HG03095 (cell line): ENCODE results near the gene LAMP1.
"Not testable (repeated sequence)": the region's sequence is repeated elsewhere in the genome, so short reads cannot be mapped to it uniquely, and the experiment has no call there.

Experiments used
- ATAC-seq: cut with Tn5 transposase; IDR thresholded peaks from one replicate; pipeline ENCODE4 v1.9.1; 2021; ENCODE audit warnings: moderate library complexity; ENCODE audit not compliant: unreplicated experiment

LAMP1 gene

DNA sequence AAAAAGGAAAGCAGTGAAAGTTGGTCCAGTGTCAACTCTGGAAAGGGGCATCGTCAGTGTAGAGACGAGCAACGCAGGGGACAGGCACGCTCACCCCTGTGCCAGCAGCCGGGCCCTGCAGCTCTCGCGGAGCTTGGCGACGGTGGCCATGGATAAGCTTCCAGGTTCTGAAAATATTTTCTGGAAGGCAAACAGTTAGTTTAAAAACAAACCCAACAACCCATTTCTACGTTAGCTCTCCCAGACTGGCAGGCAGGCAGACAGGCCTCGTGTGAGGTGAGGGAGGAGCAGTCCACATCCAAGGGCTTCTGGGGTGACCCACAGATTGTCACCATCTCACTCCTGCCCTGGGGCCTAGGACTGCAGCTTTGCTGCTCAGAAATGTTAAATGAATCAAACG, 27.4 kb downstream of the LAMP1 start:
- ATAC-seq, result no peak

DNA sequence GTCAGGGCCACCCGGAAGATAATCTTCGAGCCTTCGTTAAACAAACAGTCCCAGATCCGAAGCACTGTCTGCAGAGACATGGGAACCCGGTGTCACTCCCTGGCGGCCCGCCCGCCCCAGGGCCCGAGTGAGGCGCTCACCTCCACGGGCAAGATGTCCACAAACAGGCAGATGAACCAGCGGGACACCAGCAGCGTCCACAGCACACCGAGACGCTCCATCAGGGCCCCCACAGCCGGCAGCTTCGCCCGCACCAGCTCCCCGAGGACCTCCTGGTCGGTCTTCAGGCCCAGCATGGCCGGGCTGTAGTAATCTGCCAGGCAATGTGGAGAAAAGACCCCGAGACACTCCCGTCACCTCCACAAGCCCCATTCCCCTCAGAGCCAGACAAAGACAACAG, 28.7 kb downstream of the LAMP1 start:
- no peak for ATAC-seq

DNA sequence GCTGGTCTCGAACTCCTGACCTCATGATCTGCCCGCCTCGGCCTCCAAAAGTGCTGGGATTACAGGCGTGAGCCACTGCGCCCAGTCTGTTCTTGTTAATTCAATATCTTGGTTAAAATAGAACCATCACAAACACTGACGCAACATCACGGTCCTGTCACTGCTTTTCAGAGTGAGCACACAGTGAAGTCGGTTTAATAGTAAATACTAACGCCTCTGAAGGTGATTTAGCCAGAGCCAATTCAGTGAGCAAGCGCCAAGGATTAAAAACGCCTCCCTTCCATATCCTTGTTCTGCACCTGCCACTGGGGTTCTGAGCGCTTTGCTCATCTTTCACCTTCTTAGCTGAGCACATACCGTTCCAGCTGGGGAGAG, 30.3 kb downstream of the LAMP1 start:
- ATAC-seq, result no peak

DNA sequence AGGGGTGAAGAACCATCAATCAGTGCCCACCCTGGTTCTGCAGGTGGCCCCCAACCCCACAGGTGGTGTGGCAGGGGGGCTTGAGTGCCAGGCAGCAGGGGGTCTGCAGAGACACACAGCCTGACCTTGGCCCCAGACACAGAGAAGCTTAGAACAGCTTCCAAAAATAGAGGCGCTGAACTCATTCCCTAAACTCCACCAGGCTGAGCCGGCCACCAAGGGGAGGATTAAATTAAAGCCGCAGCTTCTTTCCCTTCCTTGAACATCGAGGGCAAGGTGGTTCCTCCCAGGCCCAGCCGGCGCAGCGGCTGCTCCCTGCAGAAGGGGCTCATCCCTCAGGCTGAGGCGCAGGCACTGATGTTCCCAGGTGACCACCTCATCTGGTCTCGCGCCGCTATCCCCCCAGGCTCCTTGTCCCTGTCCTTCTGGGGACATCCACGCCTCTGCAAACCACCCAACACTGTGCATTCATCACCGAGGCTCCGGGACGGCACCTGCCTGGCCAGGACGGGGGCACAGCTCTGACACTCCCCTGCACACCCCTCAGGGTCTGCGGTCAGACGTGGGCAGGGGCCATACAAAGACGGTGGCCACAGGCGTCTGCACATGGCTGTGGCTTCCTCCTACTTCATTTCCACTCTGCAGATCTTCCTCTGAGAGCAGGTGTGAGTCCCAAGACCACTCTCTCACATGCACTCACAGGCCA, 30.9 kb downstream of the LAMP1 start:
- no peak for ATAC-seq

GRCh38 chr13:113328851-113329250, 31.8 kb downstream of the LAMP1 start:
- no peak for ATAC-seq

DNA sequence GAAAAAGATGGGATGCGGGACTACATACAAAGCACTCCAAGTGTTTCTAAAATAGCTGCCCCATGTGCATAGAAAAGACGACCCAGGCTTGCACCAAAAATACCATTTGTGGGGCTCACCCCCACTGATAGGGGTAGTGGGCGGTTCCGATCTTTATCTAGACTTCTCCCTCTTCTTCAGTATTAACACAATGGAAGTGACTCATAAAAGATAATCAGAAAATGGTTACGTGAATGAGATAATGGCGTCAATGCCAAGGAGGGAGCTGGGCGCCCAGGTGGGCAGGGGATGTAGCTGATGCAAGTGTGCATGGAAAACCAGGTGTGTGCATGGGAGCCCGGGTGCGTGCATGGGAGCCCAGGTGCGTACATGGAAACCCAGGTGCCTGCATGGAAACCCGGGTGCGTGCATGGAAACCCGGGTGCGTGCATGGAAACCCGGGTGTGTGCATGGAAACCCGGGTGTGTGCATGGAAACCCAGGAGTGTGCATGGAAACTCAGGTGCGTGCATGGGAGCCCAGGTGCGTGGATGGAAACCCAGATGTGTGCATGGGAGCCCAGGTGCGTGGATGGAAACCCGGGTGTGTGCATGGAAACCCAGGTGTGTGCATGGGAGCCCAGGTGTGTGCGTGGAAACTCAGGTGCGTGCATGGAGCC, 32.7 kb downstream of the LAMP1 start:
- no peak for ATAC-seq

- ATAC-seq, result no peak
Measured at GRCh38 chr13:113332615-113333014, 35.6 kb downstream of the LAMP1 start.

GRCh38 chr13:113333076-113333475, 36.0 kb downstream of the LAMP1 start:
- ATAC-seq, result no peak

- ATAC-seq, result no peak
Measured at GRCh38 chr13:113337556-113337955, 40.5 kb downstream of the LAMP1 start.

- no peak for ATAC-seq
Measured at GRCh38 chr13:113337976-113338375, 40.9 kb downstream of the LAMP1 start.

- no peak for ATAC-seq
Measured at GRCh38 chr13:113338451-113338850, 41.4 kb downstream of the LAMP1 start.

DNA sequence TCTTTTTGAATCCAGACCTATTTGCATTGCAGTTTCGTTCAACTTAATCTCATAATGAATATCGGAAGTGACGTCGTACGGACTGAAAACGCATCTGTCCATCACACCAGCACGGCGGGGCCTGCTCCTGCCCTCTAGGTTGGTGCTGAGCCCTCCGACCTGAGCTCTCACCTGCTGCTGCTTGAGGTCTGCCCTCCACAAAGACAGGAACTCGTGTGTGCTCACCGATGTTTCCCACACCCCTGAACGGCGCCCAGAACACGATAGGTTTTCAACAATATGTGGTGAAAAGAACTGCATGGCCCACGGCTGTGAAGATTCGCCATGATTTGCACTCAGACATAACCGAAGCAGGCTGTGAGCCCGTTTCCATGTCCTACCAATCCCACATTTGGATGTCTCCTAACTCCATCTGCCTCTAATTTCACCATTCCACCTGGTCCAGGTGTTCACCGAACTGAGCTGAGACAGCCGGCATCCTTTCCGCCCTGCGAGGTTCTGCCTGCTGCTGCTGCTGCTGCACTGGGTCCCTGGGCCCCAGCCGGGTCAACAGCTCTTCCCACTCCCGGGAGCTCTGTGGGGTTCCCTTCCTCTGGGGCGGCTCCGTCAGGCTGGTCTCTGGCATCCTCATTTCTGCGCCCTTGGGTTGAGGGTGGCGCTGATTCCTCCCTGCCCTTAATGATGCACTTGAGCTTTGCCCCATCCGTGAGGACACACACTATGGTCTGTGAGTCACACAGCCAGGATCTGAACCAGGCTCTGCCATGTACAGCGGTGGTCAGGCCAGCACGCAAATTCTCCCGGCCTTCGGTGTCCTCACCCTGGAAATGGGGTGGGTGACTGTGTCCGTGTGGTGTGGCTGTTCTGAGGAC, 46.0 kb downstream of the LAMP1 start:
- ATAC-seq, result no peak

- no peak for ATAC-seq
Measured at GRCh38 chr13:113343692-113343968, 46.6 kb downstream of the LAMP1 start.

DNA sequence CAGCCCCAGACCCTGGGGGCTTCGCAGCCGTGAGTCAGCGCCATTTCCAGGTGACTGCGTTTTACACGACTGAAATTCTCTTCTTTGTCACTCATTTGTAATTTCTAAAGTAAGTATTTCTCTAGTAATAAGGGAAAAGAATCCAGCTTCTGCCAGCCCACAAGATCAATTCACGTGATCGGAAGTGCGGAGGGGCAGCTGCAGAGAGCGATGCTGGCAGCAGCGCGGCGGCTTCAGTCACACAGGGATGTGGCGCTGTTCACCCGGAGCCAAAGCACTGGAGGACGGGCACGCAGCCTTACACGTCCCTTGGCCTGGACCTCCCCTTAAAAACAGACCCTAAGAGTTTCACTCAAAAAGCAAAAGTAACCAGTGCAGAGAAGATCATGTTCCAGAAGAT, 48.4 kb downstream of the LAMP1 start:
- ATAC-seq, result no peak

GRCh38 chr13:113347736-113348225, 50.7 kb downstream of the LAMP1 start:
- not testable (repeated sequence) for ATAC-seq

DNA sequence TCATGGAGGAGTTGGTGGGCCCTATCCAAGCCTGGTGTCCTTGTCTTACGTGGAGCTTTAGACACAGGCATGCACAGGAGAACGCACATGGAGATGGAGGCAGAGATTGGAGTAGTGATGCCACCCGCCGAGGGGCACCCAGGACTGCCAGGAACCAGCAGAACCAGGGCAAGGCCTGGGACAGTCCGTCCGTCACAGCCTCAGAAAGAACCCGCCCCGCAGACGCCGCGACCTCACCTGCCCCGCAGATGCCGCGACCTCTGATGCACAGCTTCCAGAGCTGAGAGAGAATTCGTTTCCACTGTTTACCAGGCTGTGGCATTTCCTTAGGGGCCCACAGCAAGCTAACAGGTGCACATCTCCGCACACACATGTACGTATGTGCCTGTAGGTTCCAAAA, 51.6 kb downstream of the LAMP1 start:
- no peak for ATAC-seq

DNA sequence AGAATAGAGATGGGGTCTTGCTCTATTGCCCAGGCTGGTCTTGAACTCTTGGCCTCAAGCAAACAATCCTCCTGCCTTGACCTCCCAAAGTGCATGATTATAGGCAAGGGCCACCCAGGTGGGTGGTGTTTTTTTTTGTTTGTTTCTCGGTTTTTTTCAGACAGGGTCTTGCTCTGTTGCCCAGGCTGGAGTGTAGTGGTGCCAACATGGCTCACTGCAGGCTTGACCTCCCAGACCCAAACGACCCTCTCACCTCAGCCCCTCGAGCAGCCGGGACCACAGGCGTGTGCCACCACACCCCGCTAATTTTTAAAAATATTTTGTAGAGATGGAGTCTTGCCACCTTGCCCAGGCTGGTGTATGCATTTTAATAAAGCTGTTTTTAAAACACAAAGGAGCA, 52.0 kb downstream of the LAMP1 start:
- no peak for ATAC-seq

DNA sequence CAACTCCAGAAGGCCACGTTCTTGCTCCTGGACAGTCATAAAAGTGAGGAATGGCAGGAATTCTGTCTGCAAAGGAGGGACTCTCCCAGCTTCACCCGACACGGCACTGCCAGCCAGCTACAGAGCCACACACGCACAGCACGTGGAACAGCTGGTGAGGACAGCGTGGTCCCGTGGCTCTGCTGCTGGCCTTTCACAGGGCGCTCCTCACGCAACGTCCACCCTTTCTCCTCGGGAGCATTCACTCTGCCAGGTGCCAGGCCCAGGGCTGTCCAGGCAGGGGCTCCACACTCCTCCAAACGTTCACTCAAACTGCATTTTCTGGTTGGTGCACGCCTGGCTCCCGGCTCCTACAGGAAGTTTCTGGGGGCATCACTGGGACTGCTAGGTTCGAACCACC, 52.5 kb downstream of the LAMP1 start:
- no peak for ATAC-seq

GRCh38 chr13:113350065-113350937, 53.3 kb downstream of the LAMP1 start:
- ATAC-seq, result no peak

DNA sequence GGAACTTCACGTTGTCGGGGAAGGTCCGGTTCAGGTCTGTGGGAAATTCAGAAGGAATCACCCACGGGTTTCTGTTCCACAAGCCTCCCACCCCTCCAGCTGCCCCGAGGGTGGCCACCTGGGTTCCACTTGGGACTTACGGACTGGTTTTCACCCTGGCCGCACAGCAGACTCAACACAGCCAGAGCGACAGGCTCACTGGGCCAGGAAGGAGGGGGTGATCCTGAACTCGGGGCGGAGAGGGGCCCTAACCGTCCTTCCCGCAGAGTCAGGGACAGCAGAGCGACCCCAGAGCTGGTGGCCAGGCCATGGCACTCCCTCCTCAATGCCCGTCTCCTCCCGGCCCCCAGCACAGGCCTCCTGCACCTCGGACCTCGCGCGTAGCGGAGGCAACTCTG, 53.9 kb downstream of the LAMP1 start:
- ATAC-seq, result no peak

- no peak for ATAC-seq
Measured at GRCh38 chr13:113351514-113352026, 54.5 kb downstream of the LAMP1 start.
